ENCODE results near the gene MCTP1.
"Not testable (repeated sequence)": the region's sequence is repeated elsewhere in the genome, so short reads cannot be mapped to it uniquely, and the experiment has no call there.

The MCTP1 gene

DNA sequence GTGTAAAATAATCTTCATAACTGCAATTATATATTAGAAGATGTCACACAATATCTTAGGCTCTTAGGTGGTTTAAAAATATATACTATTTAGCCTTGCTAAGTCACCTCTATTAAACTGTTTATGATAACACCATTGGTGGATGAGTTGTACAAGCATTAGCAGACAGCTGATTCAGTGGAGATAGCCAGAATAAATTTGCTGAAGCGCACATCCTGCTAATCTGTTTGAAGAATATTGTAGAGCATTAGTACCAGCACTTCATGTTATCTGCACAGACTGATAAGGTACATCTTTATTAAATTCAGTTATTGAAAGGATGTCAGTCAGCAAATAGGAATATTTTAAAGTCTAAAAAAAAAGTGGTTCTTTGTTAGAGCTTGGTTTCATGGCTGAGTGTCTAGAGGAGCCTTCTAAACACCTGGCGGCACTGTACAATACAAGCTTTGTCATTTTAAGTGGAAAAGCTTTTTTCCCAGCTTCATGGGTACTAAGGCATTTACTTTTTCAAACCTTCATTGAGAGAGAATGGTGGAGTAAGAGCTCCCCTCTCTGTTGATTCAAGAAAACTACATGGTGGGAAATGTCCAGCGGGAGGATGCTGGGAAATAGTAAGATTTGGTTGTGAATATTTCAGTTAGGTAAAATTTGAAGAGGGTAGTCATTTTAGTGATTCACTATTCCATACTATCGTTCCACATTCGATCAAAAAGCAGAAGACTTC lies 391.3 kb downstream of the MCTP1 start:
- in situ Hi-C loops (cut with MboI; ENCODE audit: low sequenced_read_pairs), result no loop called here

DNA sequence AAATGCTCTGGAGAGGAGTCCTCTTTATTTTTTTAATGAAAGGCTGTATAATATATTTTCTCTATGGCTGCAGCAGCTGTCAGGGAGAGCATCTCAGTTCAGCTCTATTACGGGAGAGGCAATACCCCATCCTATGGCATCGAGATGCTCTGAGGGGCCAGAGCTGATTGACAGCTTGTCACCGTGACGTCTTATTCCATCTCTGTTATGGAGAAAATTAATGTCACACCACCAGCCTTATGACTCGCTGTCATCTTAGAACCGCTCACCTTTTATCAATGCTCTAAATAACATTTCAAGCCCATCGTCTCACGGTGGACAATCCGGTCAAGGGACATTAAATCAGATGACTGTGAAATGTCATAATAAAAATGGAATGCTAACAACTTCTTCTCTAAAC lies 392.9 kb downstream of the MCTP1 start:
- in situ Hi-C loops (cut with MboI; ENCODE audit: low sequenced_read_pairs), result no loop called here

DNA sequence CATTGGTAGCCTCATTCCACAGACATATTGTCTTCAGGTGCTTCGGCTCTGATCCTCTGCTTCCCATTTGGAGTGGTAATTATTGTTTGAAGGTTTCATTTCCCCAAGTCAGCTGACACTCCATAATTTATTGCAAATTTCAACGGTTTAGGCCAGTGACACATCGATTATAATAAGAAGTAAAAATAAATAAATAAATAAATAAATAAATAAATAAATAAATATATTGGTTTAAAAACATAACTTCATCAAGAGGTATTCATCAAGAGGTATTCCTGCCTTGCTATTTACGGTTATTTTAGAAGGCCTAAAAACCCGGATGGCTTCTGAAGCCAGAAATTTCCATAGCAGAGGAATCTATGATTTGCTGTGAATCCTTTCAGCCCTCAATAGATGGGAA lies 393.3 kb downstream of the MCTP1 start:
- in situ Hi-C loops (cut with MboI; ENCODE audit: low sequenced_read_pairs), result no loop called here

DNA sequence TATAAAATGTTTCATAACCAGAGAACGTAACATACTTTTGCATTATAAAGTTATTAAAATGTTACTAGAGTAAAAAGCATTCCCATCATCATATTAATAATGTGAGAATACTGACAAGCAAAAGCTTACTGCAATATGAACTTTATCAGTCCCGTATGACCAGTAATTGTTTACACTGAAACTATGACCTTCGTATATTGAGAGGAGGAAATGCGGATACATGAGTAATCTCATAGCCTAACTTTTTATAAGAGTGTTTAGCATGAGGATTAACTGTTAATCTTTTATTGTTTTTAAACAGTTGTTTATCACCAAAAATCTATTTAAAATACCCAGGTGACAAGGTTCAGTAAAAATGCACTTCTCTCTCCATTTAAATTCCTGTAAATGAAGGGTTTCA lies 394.0 kb downstream of the MCTP1 start:
- in situ Hi-C loops (cut with MboI; ENCODE audit: low sequenced_read_pairs), result no loop called here

DNA sequence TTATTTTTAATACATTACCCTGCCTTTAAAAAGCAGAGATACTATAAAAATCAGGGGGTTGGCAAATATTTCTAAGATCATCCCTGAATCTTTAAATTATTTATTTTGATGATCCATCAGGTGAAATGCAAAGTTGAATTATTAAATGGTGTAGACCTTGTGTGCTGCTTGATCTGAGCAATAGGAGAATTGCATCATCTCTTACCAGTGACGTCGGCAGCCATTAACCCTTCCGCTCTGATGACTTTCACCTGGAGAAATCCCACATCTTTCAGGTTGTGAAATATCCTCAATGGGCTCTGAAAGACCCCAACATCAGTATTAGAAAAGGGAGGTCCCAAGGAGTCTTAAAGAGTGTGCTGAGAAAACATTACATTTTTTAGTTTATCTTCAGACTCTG lies 396.2 kb downstream of the MCTP1 start:
- in situ Hi-C loops (cut with MboI; ENCODE audit: low sequenced_read_pairs), result no loop called here

DNA sequence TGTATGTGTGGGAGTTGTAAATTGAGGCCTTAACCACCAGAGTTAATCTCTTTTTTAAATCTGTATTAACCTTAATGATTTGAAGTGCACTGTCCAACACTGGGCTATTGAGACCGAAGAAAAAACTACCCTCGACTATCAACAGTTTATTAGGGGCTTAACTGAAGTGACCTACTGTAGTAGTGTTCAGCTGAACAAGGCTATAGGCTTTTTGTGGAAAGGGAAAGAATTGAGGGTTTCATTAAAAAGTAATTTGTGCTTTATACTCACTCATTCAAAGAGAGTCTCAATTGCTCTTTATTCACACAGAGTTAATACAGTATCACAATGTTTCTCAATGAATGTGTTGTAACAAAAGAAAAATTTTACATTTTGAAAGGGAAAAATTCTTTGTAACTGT lies 399.0 kb downstream of the MCTP1 start:
- in situ Hi-C loops (cut with MboI; ENCODE audit: low sequenced_read_pairs), result no loop called here

DNA sequence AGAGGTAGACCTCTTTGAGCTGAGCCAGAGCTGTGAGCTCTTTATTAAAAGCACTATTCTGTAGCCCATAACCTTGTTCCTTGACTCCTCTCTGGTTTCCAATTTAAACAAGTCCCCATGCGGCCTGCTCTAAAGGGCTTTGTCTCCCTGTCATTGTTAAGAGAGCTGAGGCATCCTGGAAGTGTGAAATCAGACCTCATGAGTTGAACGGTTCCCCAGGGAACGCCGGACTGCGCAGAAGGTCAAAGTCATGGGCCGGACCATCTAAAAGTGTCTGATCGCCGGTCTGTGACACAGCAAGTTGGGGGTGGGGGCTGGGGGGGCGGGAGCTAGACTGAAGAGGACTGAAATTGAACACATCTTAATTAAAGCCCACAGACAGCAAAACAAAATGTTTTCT lies 400.6 kb downstream of the MCTP1 start:
- in situ Hi-C loops (cut with MboI; ENCODE audit: low sequenced_read_pairs), result no loop called here

DNA sequence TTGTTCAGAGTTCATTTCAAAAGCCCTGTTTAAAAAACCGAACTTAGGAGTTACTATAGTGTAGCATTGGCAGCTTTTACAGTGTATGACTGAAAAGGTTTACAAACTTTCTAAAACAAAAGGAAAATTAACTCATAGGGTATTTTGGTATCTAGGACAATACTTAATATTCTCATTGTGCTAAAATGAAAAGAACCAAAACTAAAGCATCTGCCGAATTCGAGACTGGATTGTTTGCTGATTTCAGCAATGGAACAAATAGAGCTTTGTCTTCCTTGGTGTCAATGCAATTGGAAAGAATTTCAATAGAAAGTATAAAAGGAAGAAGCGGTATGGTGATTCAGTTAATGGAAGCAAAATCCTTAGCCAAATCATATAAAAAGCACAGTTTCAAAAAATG lies 412.4 kb downstream of the MCTP1 start:
- in situ Hi-C loops (cut with MboI; ENCODE audit: low sequenced_read_pairs), result no loop called here

DNA sequence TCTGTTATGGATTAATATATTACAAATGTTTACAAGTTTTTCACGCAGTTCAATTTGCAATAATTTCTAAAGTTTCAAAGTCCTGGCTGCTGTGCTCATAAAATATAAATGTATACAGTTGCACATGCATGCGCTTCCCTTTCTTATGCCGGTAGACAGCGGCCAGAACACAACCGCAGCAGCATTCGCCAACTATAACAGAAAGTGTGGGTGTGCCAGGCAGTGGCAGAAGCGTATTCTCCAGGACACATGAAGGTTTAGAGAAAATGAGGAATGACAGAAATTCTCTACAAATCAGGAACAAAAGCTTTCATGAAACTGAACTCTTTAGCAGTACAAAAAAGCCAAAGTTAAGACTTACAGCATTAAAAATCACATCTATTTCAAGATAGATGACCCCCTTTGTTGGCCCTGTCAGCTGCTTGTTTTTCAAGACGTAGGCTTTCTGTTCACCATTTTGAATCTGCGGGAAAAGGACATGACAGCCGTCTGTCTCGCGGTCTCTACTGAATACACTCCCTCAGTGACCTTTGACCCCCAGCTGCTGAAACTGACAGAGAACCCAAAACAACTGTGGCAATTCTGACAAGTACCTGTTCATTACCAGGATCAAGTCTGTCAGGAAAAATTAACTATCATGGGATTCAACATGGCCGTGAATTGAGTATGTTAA lies 414.2 kb downstream of the MCTP1 start:
- in situ Hi-C loops (cut with MboI; ENCODE audit: low sequenced_read_pairs), result no loop called here

DNA sequence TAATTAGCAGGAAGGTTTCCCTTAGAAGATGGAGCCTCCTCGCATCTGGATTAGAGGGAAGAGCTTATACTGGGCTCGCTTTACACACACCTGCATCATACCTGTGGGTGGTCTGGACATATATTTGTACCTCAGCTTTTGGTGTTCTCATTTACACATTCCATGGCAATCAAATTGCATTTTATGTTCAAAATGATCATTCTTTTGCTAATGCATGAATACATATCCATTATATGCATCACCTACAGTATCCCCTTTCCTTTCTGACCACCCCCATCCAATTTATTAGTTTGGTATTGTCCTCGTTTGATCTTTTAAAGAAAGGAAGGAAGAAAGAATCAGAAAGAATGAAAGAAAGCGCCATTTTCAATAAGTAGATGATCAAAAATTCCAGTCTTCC lies 415.0 kb downstream of the MCTP1 start:
- in situ Hi-C loops (cut with MboI; ENCODE audit: low sequenced_read_pairs), result no loop called here

DNA sequence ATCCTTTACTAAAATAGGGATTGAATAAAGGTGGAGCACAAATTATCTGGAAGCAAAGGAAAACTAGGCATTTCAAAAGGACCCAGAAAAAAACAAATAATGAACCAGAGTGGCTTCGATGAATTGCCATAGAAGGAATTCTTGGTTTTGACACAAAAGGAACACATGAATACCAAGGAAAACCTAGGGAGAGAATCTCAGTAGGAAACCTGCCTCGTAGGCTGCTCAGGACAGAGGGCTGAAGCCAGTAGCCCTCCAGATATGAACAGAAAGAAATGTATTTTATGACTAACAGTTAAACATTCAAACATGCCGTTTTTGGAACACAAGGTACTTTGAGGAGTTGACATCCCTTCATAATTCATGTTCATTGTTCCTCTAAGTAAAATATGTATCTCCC lies 420.9 kb downstream of the MCTP1 start:
- in situ Hi-C loops (cut with MboI; ENCODE audit: low sequenced_read_pairs), result no loop called here

DNA sequence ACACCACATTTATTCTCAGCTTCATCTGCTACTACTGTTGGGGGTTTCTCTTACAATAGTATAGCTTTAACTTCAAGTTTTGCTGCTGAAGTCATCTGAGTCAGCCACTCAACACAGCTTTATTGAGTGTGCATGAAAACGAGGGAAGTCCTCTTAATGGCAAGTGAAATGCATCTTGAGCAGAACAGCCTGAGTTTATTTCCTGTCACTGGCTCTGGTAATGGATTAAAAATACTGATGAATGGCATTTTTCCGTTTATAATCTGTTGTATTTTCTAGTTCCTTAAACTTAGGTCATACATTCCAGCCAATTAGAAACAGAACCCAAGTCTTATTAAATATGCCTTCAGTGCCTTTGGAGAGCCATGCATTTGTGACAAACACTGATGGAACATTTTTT lies 427.8 kb downstream of the MCTP1 start:
- in situ Hi-C loops (cut with MboI; ENCODE audit: low sequenced_read_pairs), result no loop called here

DNA sequence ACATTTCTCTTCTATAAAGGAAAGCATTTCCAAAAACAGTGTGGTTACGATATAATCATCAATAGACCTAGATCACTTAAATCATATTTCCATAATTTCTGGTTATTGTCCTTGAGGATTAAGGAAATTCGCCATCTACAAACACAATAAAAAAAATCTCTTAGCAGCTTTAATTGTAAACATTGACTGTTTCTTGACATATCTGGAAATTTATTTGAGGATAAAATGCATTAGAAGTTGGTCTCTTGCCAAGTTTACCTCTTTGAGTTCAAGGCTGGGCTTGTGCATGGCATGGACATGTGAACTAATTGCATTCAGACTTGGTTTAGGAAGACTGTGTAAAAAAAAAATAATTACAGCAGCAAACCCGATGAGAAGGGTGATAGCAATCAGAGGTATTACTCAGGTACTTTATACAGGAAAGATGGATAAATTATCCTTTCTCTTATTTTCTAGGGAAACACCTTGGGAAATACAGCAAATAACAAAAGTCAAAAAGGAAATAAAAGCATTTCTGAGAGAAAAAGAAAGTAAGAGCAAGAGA lies 428.6 kb downstream of the MCTP1 start:
- in situ Hi-C loops (cut with MboI; ENCODE audit: low sequenced_read_pairs), result no loop called here

DNA sequence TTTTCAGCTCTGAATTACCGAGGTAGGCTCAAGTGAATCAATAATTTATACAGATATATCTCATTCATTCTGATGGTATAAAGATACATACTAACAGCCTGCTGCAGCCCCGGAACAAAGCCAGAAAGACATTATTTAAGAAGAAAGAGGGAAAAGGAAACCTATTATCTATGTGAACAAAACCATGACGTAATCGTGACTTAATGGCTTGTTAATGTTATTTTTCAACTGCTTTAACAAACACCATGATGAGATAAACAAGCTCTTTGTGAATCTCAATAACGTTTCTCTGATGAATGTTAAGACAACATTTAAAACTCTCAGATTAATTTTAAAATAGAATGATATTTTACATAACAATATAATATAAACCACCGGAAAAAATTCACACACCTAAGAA lies 429.4 kb downstream of the MCTP1 start:
- in situ Hi-C loops (cut with MboI; ENCODE audit: low sequenced_read_pairs), result no loop called here

DNA sequence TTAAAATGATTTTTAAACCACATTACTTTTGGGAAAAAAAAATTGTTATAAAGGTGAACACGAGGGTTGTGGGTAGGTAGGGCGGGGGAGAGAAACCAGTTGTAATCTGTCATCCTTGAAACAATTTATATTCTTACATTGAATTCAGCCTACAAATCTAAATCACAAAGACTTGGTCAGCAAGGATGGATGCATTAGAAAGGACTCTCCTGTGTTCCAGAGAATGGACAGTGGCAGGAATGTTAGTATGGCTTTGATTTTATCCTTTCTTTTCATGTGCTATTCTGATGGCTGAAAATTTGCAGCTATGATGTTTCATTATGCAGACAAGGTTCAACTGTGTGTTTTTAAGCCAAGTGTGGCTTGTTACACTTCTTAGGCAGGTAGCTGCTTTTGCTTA lies 431.8 kb downstream of the MCTP1 start:
- in situ Hi-C loops (cut with MboI; ENCODE audit: low sequenced_read_pairs), result no loop called here

DNA sequence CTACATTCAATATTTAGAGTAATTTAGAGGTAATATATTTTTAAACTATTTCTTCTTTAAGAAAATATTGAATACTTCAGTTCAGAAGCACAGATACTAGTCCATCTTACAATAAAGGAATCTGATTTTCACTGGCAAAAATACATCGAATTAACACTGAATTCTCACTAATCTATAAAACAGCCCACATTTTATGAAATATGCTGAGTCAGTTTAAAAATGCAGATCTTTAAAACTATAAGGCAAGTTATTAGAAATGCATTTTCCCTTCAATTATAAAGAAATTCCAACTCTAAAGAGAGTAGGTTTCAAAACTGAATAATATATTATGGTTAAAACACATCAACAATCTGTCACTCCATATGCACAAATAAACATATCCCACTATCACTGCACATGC lies 433.9 kb downstream of the MCTP1 start:
- in situ Hi-C loops (cut with MboI; ENCODE audit: low sequenced_read_pairs), result no loop called here

DNA sequence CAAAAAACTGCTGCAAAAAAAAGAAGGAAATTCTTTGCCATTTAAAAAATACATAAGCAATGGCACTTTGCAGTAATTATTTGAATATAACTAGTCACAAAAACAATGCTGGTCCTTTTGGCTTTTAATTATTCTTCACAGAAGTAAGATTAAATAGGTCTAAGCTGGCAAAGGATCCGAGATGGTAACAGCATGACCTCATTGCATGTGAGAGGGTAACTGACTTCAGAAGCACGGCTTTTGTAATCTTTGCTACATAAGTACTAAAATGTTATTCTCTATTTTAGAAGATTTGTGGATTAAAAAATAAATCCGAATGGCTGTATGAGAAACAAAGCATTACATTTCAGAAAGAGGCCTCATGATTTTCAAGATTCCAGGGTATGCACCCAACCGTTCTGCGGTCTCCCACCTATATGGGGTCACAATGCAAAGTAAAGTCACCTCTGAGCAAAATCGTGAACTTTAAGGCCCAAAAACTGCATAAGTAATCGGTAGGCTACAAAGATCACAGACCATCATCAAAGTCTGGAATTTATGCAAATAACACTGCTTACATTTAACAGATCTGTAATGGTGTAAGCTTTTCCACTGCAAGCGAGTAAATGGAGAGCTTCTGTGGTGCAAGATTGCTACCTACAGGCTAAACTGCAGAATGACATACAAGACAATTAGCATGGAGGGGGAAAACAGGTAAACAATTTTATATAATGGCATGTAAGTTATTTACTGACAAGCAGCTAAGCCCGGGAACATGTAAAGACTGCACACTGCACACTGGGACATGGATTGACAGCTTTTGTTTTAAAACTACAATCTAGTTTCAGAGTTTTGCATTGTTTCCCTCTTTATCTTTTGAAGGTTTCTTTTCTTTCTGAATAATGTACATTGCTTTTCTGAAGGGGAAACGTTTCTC lies 434.8 kb downstream of the MCTP1 start:
- in situ Hi-C loops (cut with MboI; ENCODE audit: low sequenced_read_pairs), result no loop called here

DNA sequence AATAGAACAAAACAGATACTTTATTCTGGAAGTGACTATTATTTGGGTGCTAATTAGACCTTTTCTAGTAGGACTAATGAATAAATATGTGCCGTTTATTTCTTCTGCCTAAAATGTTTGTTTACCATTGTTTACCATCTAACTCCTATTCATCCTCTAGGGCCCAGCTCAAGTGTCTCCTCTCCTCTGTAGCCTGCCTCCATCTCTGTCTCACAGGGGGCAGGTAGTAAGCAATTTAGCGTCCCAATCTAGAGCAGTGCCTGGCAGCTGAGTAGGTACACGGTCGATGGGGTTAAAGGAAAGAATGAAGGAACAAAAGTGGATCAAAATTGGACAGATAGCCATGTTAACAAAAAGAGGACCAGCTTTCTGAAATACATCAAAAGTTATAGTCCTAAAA lies 435.6 kb downstream of the MCTP1 start:
- in situ Hi-C loops (cut with MboI; ENCODE audit: low sequenced_read_pairs), result no loop called here

DNA sequence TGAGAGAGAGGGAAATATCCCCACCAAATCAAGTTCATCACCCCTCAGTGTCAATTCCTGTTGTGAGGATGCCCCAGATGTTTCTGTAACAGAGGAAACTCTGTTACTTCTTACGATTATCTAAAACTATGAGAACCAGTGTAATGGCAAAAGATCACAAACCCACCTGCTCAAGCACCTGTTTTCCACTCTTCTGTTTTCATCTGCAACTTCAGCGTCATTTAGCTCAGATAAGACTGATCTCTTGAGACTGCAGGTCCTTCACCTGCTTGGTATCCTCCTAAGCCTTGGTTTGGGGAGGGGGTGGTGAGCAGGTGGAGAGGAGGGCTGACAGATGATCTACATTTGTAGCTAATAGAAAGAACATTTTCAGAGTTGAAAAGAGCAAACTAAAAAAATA lies 437.2 kb downstream of the MCTP1 start:
- in situ Hi-C loops (cut with MboI; ENCODE audit: low sequenced_read_pairs), result no loop called here

DNA sequence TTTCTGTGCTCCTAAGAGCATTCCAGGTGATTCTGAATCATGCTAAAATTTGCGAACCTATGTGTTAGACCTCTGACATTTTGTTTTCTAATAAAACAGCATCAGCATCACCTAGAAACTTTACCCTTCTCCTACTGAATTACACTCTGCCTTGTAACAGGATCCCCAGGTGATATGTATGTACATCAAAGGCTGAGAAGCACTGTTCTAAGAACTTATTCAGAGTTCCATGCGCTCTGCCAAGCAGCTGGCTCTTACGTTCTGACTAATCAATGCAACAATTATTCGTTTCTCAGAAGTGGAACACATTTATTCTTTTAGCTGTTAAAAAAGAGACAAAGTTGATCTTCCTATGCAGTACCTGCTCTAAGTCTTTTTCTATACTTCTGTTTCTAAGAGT lies 437.9 kb downstream of the MCTP1 start:
- in situ Hi-C loops (cut with MboI; ENCODE audit: low sequenced_read_pairs), result no loop called here

DNA sequence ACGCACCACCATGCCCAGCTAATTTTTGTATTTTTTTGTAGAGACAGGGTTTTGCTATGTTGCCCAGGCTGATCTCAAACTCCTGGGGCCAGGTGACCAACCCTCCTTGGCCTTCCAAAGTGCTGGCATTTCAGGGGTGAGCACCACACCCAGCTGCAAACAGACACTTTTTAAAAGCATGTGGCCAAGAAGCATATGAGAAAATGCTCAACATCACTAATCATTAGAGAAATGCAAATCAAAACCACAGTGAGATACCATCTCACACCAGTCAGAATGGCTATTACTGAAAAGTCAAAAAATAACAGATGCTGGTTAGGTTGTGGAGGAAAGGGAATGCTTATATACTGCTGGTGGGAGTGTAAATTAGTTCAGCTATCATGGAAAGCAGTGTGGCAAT lies 439.2 kb downstream of the MCTP1 start:
- in situ Hi-C loops (cut with MboI; ENCODE audit: low sequenced_read_pairs), result not testable (repeated sequence)

Data from HL-60/S4 (cell line).